ENCODE data around the gene MSH5.
A peak's percentile ranks its signal among the peaks of the same experiment; 100 is the strongest.
"Not testable (repeated sequence)": the region's sequence is repeated elsewhere in the genome, so short reads cannot be mapped to it uniquely, and the experiment has no call there.

The MSH5 gene

GRCh38 chr6:31781244-31782125, 41.7 kb downstream of the MSH5 start:
- DNase-seq: no peak

GRCh38 chr6:31782126-31782855, 42.5 kb downstream of the MSH5 start:
- no peak for DNase-seq

GRCh38 chr6:31784098-31784925, 44.5 kb downstream of the MSH5 start:
- DNase-seq: no peak

- DNase-seq: no peak
Measured at GRCh38 chr6:31785475-31785874, 45.7 kb downstream of the MSH5 start.

GRCh38 chr6:31791324-31792089, 51.7 kb downstream of the MSH5 start:
- no peak for DNase-seq

GRCh38 chr6:31792090-31792374, 52.2 kb downstream of the MSH5 start:
- DNase-seq: no peak

- DNase-seq: no peak
Measured at GRCh38 chr6:31792761-31793171, 53.0 kb downstream of the MSH5 start.

GRCh38 chr6:31793927-31794245, 54.1 kb downstream of the MSH5 start:
- not testable (repeated sequence) for DNase-seq

- no peak for DNase-seq
Measured at GRCh38 chr6:31794294-31794865, 54.6 kb downstream of the MSH5 start.

GRCh38 chr6:31794866-31795615, 55.2 kb downstream of the MSH5 start:
- DNase-seq: no peak

GRCh38 chr6:31795616-31796298, 56.0 kb downstream of the MSH5 start, which contains the start of gene VARS1:
VARS1 (minus strand) TSS chr6:31795752; CDS start chr6:31795217, 535 bp downstream.
- peak; percentile 82 for DNase-seq

- DNase-seq: no peak
Measured at GRCh38 chr6:31796993-31797385, 57.2 kb downstream of the MSH5 start.

GRCh38 chr6:31797588-31797987, 57.8 kb downstream of the MSH5 start:
- no peak for DNase-seq

GRCh38 chr6:31799781-31800180, 60.0 kb downstream of the MSH5 start:
- no peak for DNase-seq

GRCh38 chr6:31801031-31801927, 61.5 kb downstream of the MSH5 start:
- DNase-seq: not testable (repeated sequence)

- DNase-seq: no peak
Measured at GRCh38 chr6:31805939-31806469, 66.2 kb downstream of the MSH5 start.

- DNase-seq: peak; percentile 87
Measured at GRCh38 chr6:31806470-31807272, 66.9 kb downstream of the MSH5 start, which contains the start of gene LSM2. LSM2 (minus strand) TSS chr6:31806966; CDS start chr6:31806757, 209 bp downstream.

GRCh38 chr6:31808599-31808998, 68.8 kb downstream of the MSH5 start:
- DNase-seq: not testable (repeated sequence)

- DNase-seq: no peak
Measured at GRCh38 chr6:31811645-31812044, 71.8 kb downstream of the MSH5 start.

Measured in DMS79 (cell line).